ENCODE measurements around the gene DPYSL4. TPM values are rescaled to one million over a fixed set of nuclear protein-coding genes. Genes with fewer than 3 reads are reported as not detected.
"Not testable (repeated sequence)": the region's sequence is repeated elsewhere in the genome, so short reads cannot be mapped to it uniquely, and the experiment has no call there.

DPYSL4 gene
- total RNA-seq, 1 experiment from 2014 or later: 26.3 TPM

GRCh38 chr10:132160231-132160630 is 26.5 kb upstream of the DPYSL4 start:
- H4K5ac ChIP-seq (ENCODE audit: insufficient read length, low read depth, low read length); H2BK120ac ChIP-seq (ENCODE audit: low read depth, low read length, poor library complexity, severe bottlenecking): not testable (repeated sequence)

GRCh38 chr10:132160834-132161622 is 25.7 kb upstream of the DPYSL4 start:
- H3K23me2 ChIP-seq (ENCODE audit: insufficient read length, low read depth, low read length, poor library complexity, severe bottlenecking); H3K27me3 ChIP-seq (ENCODE audit: insufficient read depth, low read length); H3K9me3 Mint-ChIP-seq; H3K27ac ChIP-seq (ENCODE audit: insufficient read length, low read depth, low read length); H4K91ac ChIP-seq (ENCODE audit: insufficient read length, low read depth, low read length); H2AK5ac ChIP-seq (ENCODE audit: insufficient read length, low read length); H3K4me3 Mint-ChIP-seq; H3K18ac ChIP-seq (ENCODE audit: insufficient read length, low read depth, low read length); H3K23ac ChIP-seq (ENCODE audit: insufficient read length, low read depth, low read length); H2BK120ac ChIP-seq (ENCODE audit: low read depth, low read length, poor library complexity, severe bottlenecking); H2BK12ac ChIP-seq (ENCODE audit: insufficient read length, low read depth, low read length); H4K8ac ChIP-seq (replicated peaks; ENCODE audit: insufficient read length, low read depth, low read length); H2BK5ac ChIP-seq (ENCODE audit: insufficient read length, low read length); H3K56ac ChIP-seq (ENCODE audit: insufficient read length, low read depth, low read length); H3K27me3 Mint-ChIP-seq (ENCODE audit: low read depth); H3K4ac ChIP-seq (ENCODE audit: low read depth, low read length); H3K36me3 Mint-ChIP-seq (ENCODE audit: insufficient read depth in 1 of 3, low read depth in 3 of 3); H4K5ac ChIP-seq (ENCODE audit: insufficient read length, low read depth, low read length); H2BK15ac ChIP-seq (ENCODE audit: low read depth, low read length); H3K4me1 ChIP-seq (ENCODE audit: insufficient read depth, low read length); H3K4me2 ChIP-seq (ENCODE audit: insufficient read depth, insufficient read length, low read length); H3T11ph ChIP-seq (ENCODE audit: low read length); H3K79me1 ChIP-seq (ENCODE audit: insufficient read depth, low read depth, low read length, poor library complexity, severe bottlenecking); H3K9ac ChIP-seq (ENCODE audit: extremely low read depth, insufficient read length, low read length); H4K20me1 ChIP-seq (ENCODE audit: control insufficient read depth, insufficient read depth, insufficient read length); H3K14ac ChIP-seq (ENCODE audit: insufficient read depth, low read length); H3K9me3 ChIP-seq (ENCODE audit: control insufficient read depth, low read depth, low read length); H2AFZ ChIP-seq (ENCODE audit: low read length); H3K79me2 ChIP-seq (ENCODE audit: insufficient read depth, low read length); H2BK20ac ChIP-seq (ENCODE audit: low read depth, low read length, poor library complexity, severe bottlenecking); DNase-seq; H3K27ac Mint-ChIP-seq: not testable (repeated sequence)
- peaks cover 14 to 27% of the 10 kb centered on the region in 2 experiments for H3K4me1 Mint-ChIP-seq
- no CpG with 5 or more reads among the region's 4 CpGs for WGBS (ENCODE audit: extremely low coverage, insufficient read length, low lambda C conversion rate)

More at GRCh38 chr10:132160231-132160630, 26.5 kb upstream of the DPYSL4 start:
- not testable (repeated sequence) for H3K4ac ChIP-seq (ENCODE audit: low read depth, low read length); H3K9me3 Mint-ChIP-seq; H3K27ac Mint-ChIP-seq; H2BK12ac ChIP-seq (ENCODE audit: insufficient read length, low read depth, low read length); H4K20me1 ChIP-seq (ENCODE audit: control insufficient read depth, insufficient read depth, insufficient read length); H3K27me3 ChIP-seq (ENCODE audit: insufficient read depth, low read length); H4K8ac ChIP-seq (replicated peaks; ENCODE audit: insufficient read length, low read depth, low read length); H3K23me2 ChIP-seq (ENCODE audit: insufficient read length, low read depth, low read length, poor library complexity, severe bottlenecking); H2AFZ ChIP-seq (ENCODE audit: low read length); H3K27ac ChIP-seq (ENCODE audit: insufficient read length, low read depth, low read length); H3K23ac ChIP-seq (ENCODE audit: insufficient read length, low read depth, low read length); H3K79me1 ChIP-seq (ENCODE audit: insufficient read depth, low read depth, low read length, poor library complexity, severe bottlenecking); DNase-seq; H3K36me3 Mint-ChIP-seq (ENCODE audit: insufficient read depth in 1 of 3, low read depth in 3 of 3); H2AK5ac ChIP-seq (ENCODE audit: insufficient read length, low read length); H3K4me2 ChIP-seq (ENCODE audit: insufficient read depth, insufficient read length, low read length); H2BK5ac ChIP-seq (ENCODE audit: insufficient read length, low read length); H3K4me3 Mint-ChIP-seq; H3K79me2 ChIP-seq (ENCODE audit: insufficient read depth, low read length); H2BK20ac ChIP-seq (ENCODE audit: low read depth, low read length, poor library complexity, severe bottlenecking); H2BK15ac ChIP-seq (ENCODE audit: low read depth, low read length); H3K9me3 ChIP-seq (ENCODE audit: control insufficient read depth, low read depth, low read length); H4K91ac ChIP-seq (ENCODE audit: insufficient read length, low read depth, low read length); H3K9ac ChIP-seq (ENCODE audit: extremely low read depth, insufficient read length, low read length); H3K14ac ChIP-seq (ENCODE audit: insufficient read depth, low read length); H3K18ac ChIP-seq (ENCODE audit: insufficient read length, low read depth, low read length); H3T11ph ChIP-seq (ENCODE audit: low read length); H3K27me3 Mint-ChIP-seq (ENCODE audit: low read depth); H3K56ac ChIP-seq (ENCODE audit: insufficient read length, low read depth, low read length); H3K4me1 ChIP-seq (ENCODE audit: insufficient read depth, low read length)
- H3K4me1 Mint-ChIP-seq: peaks cover 14 to 27% of the 10 kb centered on the region in 2 experiments

Data from H9 (cell line).